Left ventricle myocardium inferior (tissue), 1 donor: ENCODE measurements around the gene NR1I3. TPM values are rescaled to one million over a fixed set of nuclear protein-coding genes. Genes with fewer than 3 reads are reported as not detected.

Experiments
- DNase-seq: peaks from one replicate; pipeline ENCODE4 v3.0.0-alpha.2; 2020
- H3K27ac ChIP-seq: fragments of 200-600 bp; replicated peaks from 2 replicates; pipeline ENCODE4 v1.8.0; 2021
- H3K27me3 ChIP-seq: fragments of 200-600 bp; 2 replicates; pipeline ENCODE4 v1.8.0; 2021; ENCODE audit warnings: low read depth
- H3K36me3 ChIP-seq: fragments of 200-600 bp; 2 replicates; pipeline ENCODE4 v1.8.0; 2021
- H3K4me1 ChIP-seq: fragments of 200-600 bp; 2 replicates; pipeline ENCODE4 v1.8.0; 2021
- H3K4me3 ChIP-seq: fragments of 200-600 bp; 2 replicates; pipeline ENCODE4 v1.8.0; 2021; ENCODE audit warnings: mild to moderate bottlenecking, moderate library complexity
- H3K9me3 ChIP-seq: fragments of 200-600 bp; replicated peaks from 2 replicates; pipeline ENCODE4 v1.8.0; 2021
- intact Hi-C: fragments of 100-400 bp; cut with micrococcal nuclease; formaldehyde crosslinking; loops from one replicate; pipeline ENCODE4 v1.11.0; 2022
- total RNA-seq: library from RNA; stranded (reverse); fragmentation: NEBNext Ultra II Directional; extraction: Animal tissue kit (Norgen Biotek cat#: 25700); gene quantifications from one replicate; pipeline ENCODE4 v1.2.1, GENCODE V29; 2021
- TF ChIP-seq, protein P1 (sequence below): fragments of 200-600 bp; IDR thresholded peaks from 2 replicates; pipeline ENCODE4 v1.8.0; 2021; ENCODE audit warnings: antibody characterized with exemption, mild to moderate bottlenecking, borderline replicate concordance
- donor health status: DM: no; HTN: yes; CAD: no; lungs with severe emphysema.

The NR1I3 gene
- total RNA-seq, 1 donor from 2014 or later: not detected

DNA sequence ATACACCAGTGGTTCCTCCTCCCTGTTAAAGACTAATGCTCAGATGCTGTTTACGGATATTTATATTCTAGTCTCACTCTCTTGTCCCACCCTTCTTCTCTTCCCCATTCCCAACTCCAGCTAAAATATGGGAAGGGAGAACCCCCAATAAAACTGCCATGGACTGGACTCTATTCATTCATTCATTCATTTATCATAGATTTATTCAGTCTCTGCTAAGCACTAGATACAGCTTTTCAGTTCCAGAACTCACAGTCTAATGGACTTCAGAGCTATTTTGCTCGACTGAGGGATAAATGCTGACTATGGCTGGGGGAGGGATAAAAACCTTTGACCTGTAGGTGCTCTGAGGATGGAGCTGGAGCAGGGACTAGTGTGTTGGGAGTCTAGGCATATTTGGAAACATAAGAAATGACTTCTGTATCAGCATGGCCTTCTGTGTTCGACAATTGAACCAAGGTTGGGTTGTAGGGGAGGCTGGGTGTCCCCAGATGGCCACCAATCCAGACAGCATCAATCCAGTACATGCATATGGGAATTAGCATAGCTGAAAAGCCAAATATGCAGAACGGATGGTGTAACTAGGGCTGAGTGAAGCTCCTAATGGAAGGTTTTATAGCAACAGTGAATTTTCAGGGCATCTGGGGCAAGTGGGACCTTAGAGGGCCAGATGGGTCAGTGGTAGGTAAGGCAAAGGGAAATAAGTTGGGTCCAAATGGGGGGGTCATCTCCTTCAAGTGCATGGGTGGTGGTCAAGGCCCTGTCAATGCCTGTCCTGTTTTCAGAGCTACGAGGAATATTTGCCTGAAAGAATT lies 18.7 kb downstream of the NR1I3 start:
- TF ChIP-seq, protein P1, sequence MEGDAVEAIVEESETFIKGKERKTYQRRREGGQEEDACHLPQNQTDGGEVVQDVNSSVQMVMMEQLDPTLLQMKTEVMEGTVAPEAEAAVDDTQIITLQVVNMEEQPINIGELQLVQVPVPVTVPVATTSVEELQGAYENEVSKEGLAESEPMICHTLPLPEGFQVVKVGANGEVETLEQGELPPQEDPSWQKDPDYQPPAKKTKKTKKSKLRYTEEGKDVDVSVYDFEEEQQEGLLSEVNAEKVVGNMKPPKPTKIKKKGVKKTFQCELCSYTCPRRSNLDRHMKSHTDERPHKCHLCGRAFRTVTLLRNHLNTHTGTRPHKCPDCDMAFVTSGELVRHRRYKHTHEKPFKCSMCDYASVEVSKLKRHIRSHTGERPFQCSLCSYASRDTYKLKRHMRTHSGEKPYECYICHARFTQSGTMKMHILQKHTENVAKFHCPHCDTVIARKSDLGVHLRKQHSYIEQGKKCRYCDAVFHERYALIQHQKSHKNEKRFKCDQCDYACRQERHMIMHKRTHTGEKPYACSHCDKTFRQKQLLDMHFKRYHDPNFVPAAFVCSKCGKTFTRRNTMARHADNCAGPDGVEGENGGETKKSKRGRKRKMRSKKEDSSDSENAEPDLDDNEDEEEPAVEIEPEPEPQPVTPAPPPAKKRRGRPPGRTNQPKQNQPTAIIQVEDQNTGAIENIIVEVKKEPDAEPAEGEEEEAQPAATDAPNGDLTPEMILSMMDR: no peak
- H3K27ac ChIP-seq: no peak overlapping the region
- no peaks in the 10 kb centered on the region for H3K27me3 ChIP-seq
- intact Hi-C loops: no loop called here
- H3K36me3 ChIP-seq: peaks cover 8% of the 10 kb centered on the region
- no peak overlapping the region for H3K4me3 ChIP-seq
- peaks cover 11% of the 10 kb centered on the region for H3K4me1 ChIP-seq
- H3K9me3 ChIP-seq: no peaks in the 10 kb centered on the region
- no peak for DNase-seq

DNA sequence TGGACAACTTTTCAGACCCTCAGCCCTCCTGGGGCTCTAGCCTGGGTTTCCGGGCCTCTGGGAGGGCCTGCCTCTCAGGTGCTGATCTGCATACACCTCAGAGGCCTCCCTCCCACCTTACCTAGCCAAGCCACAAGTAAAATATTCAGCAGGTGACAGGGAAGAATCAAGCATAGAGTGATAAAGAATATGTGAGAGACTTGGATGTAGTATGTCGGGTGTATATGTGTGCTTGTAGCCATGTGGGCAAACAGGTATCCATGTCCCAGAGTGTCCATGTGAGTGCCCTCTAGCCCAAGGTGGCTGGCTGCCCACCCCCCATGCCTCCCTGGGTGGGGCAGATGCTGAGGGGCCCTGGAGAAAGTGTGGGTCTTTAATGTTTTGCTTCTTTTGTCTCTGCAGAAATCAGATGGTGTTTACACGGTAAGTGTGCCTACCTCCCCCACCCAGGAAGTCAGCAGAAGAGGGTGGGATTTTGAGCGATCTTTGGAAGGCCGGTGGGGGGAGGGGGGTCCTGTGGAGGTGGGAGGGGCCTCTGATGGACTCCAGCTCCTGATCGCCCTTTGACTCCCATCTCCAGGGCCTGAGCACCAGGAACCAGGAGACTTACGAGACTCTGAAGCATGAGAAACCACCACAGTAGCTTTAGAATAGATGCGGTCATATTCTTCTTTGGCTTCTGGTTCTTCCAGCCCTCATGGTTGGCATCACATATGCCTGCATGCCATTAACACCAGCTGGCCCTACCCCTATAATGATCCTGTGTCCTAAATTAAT lies 19.5 kb downstream of the NR1I3 start:
- Histone ChIP-seq H3K36me3 (peaks cover 16% of the 10 kb centered on the region), H3K27ac (no peak overlapping the region), H3K9me3 (no peaks in the 10 kb centered on the region), H3K4me3 (peak overlapping the region; percentile 46), H3K4me1 (peaks cover 11% of the 10 kb centered on the region), H3K27me3 (no peaks in the 10 kb centered on the region)
- DNase-seq: no peak
- TF ChIP-seq, protein P1: no peak
- intact Hi-C loops: no loop called here

DNA sequence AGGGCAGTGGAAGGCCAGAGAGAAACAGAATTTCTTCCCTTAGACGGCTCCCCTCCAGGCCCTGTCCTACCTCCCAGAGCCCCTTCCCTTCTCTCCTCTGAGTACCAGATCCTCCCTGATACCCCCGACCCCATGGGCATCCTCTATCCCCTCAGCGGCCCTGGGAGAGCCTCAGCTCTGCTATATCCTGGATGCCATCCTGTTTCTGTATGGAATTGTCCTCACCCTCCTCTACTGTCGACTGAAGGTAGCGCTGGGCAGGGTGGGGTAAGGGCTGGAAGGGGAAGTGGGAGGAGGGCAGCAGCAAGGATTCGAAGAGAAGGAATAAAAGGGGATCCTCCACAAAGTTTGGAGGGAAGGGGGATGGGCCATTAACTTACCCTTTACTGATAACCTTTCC lies 20.2 kb downstream of the NR1I3 start:
- intact Hi-C loops: no loop called here
- peak overlapping the region; percentile 61 for H3K27ac ChIP-seq
- peak overlapping the region; percentile 46 for H3K4me3 ChIP-seq
- peaks cover 22% of the 10 kb centered on the region for H3K36me3 ChIP-seq
- peaks cover 11% of the 10 kb centered on the region for H3K4me1 ChIP-seq
- TF ChIP-seq, protein P1: no peak
- no peak for DNase-seq
- H3K9me3 ChIP-seq: no peaks in the 10 kb centered on the region
- no peaks in the 10 kb centered on the region for H3K27me3 ChIP-seq

DNA sequence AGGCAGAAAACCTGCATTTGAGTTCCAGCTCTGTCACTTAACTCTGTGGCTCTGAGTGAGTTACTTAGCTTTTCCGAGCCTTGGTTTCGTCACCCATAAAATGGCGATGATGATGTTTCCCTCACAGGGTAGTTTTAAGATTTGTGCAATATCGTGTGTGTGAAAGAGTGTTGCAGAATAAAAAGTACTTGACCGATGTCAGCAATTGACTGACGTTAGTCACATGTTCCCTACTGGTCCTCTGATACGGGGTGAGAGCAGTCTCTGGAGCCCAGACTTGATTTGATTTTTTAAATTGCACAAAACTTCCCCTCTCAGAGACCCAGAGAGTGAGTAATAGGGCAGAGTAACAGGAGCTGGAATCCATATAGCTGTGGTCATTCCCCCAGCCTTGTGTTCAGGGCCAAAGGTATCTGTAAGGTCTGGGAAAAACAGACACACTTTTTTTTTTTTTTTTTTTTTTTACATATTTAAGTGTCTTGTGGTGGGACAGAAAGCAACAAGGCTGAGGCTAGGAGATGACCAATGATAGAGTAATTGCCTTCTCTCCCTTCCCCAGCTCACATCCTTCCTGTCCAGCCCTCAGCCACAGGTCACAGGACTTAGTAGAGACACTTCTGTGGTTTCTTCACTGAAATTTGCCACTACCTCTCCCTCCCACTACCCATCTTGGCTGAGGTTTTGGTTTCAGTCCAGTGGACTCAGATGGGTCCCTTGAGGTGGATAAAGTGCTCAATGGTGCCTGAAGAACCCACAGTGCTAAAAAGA lies 20.9 kb downstream of the NR1I3 start:
- H3K36me3 ChIP-seq: peaks cover 29% of the 10 kb centered on the region
- peak overlapping the region; percentile 61 for H3K27ac ChIP-seq
- no peaks in the 10 kb centered on the region for H3K27me3 ChIP-seq
- DNase-seq: no peak
- H3K4me3 ChIP-seq: peak overlapping the region; percentile 46
- peaks cover 11% of the 10 kb centered on the region for H3K4me1 ChIP-seq
- TF ChIP-seq, protein P1: no peak
- H3K9me3 ChIP-seq: no peaks in the 10 kb centered on the region
- intact Hi-C loops: no loop called here

DNA sequence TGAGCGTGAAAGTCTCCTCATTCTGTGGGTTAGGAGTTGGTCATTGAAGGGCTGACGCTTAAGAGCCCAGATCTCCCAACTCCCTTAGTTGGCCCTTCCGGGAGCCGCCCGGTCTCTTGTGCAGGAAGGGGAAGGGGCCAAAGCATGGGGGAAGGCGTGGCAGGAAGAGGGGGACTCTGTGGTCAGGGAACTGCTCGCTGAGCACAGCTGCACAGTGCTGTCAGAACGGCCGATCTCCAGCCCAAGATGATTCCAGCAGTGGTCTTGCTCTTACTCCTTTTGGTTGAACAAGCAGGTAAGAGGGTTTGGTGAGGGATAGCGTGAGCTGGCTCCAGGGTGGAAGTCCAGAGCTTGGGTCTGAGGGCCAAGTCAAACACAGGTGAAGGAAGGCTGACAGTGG lies 22.9 kb downstream of the NR1I3 start, which contains the start of gene FCER1G:
Gene FCER1G, plus strand, starts transcription at position 220 of the 400 bp plus-strand sequence. Its CDS starts 27 bp downstream, at position 247.
- Histone ChIP-seq H3K4me3 (peak within 1 kb of the TSS; percentile 44), H3K36me3 (peaks cover 50% of the 10 kb centered on the region), H3K27me3 (no peaks in the 10 kb centered on the region), H3K9me3 (no peaks in the 10 kb centered on the region), H3K4me1 (peaks cover 17% of the 10 kb centered on the region), H3K27ac (peak within 1 kb of the TSS; percentile 42)
- DNase-seq: peak; percentile 61
- TF ChIP-seq, protein P1: no peak
- intact Hi-C loops: no loop called here
